H1 (cell line): ENCODE results near the gene MACF1. TPM values are rescaled to one million over a fixed set of nuclear protein-coding genes. Genes with fewer than 3 reads are reported as not detected.

ENCODE experiments used
- CTCF ChIA-PET: fragments of 300-600 bp; sonication (Branson Sonifier 250); formaldehyde crosslinking; loops from one replicate; lab custom pipeline; 2021; ENCODE audit not compliant: partially characterized antibody; lab: Charles Lee
- POLR2A ChIA-PET: fragments of 300-600 bp; sonication (Branson Sonifier 250); formaldehyde crosslinking; loops from one replicate; lab custom pipeline; 2021; ENCODE audit warnings: inconsistent platforms; ENCODE audit not compliant: partially characterized antibody; lab: Charles Lee
- DNase-seq, 2 experiments: peaks; one replicate each; pipeline versions ENCODE4 v3.0.0 to v3.0.0-alpha.2; 2010 to 2022; ENCODE audit warnings: low spot score in 2 of 2, low read depth in 1 of 2, mixed read lengths in 1 of 2
- FAIRE-seq: peaks from 2 replicates; lab custom pipeline; 2011; peaks lifted over from hg19 to GRCh38; lab: Jason Lieb, UNC
- H2AFZ ChIP-seq: 2 replicates; pipeline ENCODE4 v1.8.1; 2012; ENCODE audit warnings: low read length, inconsistent platforms
- H2AK5ac ChIP-seq: 2 replicates; pipeline ENCODE4 v1.6.1; 2013; ENCODE audit warnings: low read depth, low read length
- H2BK120ac ChIP-seq: replicated peaks from 2 replicates; pipeline ENCODE3; 2013; ENCODE audit warnings: low read depth, low read length, inconsistent platforms
- H2BK12ac ChIP-seq: 2 replicates; pipeline ENCODE4 v1.6.1; 2013; ENCODE audit warnings: low read depth, low read length
- H2BK15ac ChIP-seq: 2 replicates; pipeline ENCODE4 v1.6.1; 2013; ENCODE audit warnings: low read length
- H2BK20ac ChIP-seq: 2 replicates; pipeline ENCODE4 v1.6.1; 2013; ENCODE audit warnings: low read length
- H2BK5ac ChIP-seq: 2 replicates; pipeline ENCODE4 v1.6.1; 2013; ENCODE audit warnings: low read depth, low read length
- H3K14ac ChIP-seq: 2 replicates; pipeline ENCODE4 v1.6.1; 2013; ENCODE audit warnings: inconsistent platforms; ENCODE audit not compliant: insufficient read length
- H3K18ac ChIP-seq: 2 replicates; pipeline ENCODE4 v1.6.1; 2013; ENCODE audit warnings: low read length; ENCODE audit errors: extremely low read depth
- H3K23ac ChIP-seq: 2 replicates; pipeline ENCODE4 v1.6.1; 2013; ENCODE audit warnings: inconsistent platforms; ENCODE audit not compliant: insufficient read length
- H3K23me2 ChIP-seq: 2 replicates; pipeline ENCODE4 v1.6.1; 2013; ENCODE audit warnings: low read depth, low read length
- H3K27ac ChIP-seq: 2 replicates; pipeline ENCODE4 v1.6.1; 2011; ENCODE audit warnings: low read depth, low read length, inconsistent platforms
- H3K27me3 ChIP-seq, 4 experiments: replicated peaks in 1 of 4; 1 replicate in 1 of 4; 2 replicates in 3 of 4; pipeline versions ENCODE4 v1.6.1 to v1.8.1; 2011 to 2013; ENCODE audit warnings: low read length in 3 of 4, mild to moderate bottlenecking in 3 of 4, inconsistent platforms in 2 of 4, mixed read lengths in 2 of 4, moderate library complexity in 1 of 4; ENCODE audit not compliant: control insufficient read depth in 3 of 4, insufficient read depth in 3 of 4; ENCODE audit errors: extremely low read depth in 1 of 4
- H3K36me3 ChIP-seq, 4 experiments: 2 replicates each; pipeline versions ENCODE4 v1.6.1 to v1.8.1; 2011 to 2013; ENCODE audit warnings: mild to moderate bottlenecking in 4 of 4, low read length in 3 of 4, moderate library complexity in 2 of 4, control low read depth in 1 of 4, inconsistent platforms in 1 of 4; ENCODE audit not compliant: insufficient read depth in 4 of 4, control insufficient read depth in 2 of 4
- H3K4ac ChIP-seq: replicated peaks from 2 replicates; pipeline ENCODE3; 2013; ENCODE audit warnings: low read length, low read depth, mixed read lengths, inconsistent platforms; ENCODE audit not compliant: insufficient read length
- H3K4me1 ChIP-seq, 4 experiments: replicated peaks in 1 of 4; 1 replicate in 1 of 4; 2 replicates in 3 of 4; pipeline versions ENCODE4 v1.6.1 to v1.8.1; 2011 to 2013; ENCODE audit warnings: low read length in 3 of 4, inconsistent platforms in 2 of 4, mixed read lengths in 1 of 4; ENCODE audit not compliant: insufficient read depth in 4 of 4, control insufficient read depth in 3 of 4
- H3K4me2 ChIP-seq, 2 experiments: 2 replicates each; pipeline versions ENCODE4 v1.6.1 to v1.8.1; 2011 to 2013; ENCODE audit warnings: low read depth in 2 of 2, low read length in 2 of 2, control low read depth in 1 of 2, inconsistent platforms in 1 of 2, mild to moderate bottlenecking in 1 of 2; ENCODE audit not compliant: insufficient read depth in 1 of 2
- H3K4me3 ChIP-seq, 4 experiments: fragments of 200-600, 300-600 bp in 1 of 4; sonication (generic), shearing (Covaris generic), sonication (Bioruptor Twin) in 1 of 4; 2 replicates each; pipeline versions ENCODE4 v1.5.1 to v1.8.1; 2011 to 2016; ENCODE audit warnings: low read length in 4 of 4, low read depth in 3 of 4, control low read depth in 2 of 4, inconsistent platforms in 2 of 4, mild to moderate bottlenecking in 2 of 4, mixed read lengths in 1 of 4, moderate library complexity in 1 of 4; ENCODE audit not compliant: insufficient read depth in 2 of 4; ENCODE audit errors: extremely low read depth in 1 of 4
- H3K56ac ChIP-seq: replicated peaks from 2 replicates; pipeline ENCODE3; 2013; ENCODE audit warnings: low read depth, mild to moderate bottlenecking, mixed read lengths, low read length, inconsistent platforms; ENCODE audit not compliant: insufficient read length
- H3K79me1 ChIP-seq: 2 replicates; pipeline ENCODE4 v1.6.1; 2013; ENCODE audit warnings: low read depth, low read length, control low read depth
- H3K79me2 ChIP-seq, 2 experiments: 2 replicates each; pipeline versions ENCODE4 v1.6.1 to v1.8.1; 2012 to 2013; ENCODE audit warnings: low read length in 2 of 2, mild to moderate bottlenecking in 2 of 2, inconsistent platforms in 1 of 2; ENCODE audit not compliant: insufficient read depth in 2 of 2, control insufficient read depth in 1 of 2
- H3K9ac ChIP-seq, 4 experiments: replicated peaks in 1 of 4; 1 replicate in 1 of 4; 2 replicates in 3 of 4; pipeline versions ENCODE4 v1.6.1 to v1.8.1; 2011 to 2013; ENCODE audit warnings: low read depth in 3 of 4, low read length in 3 of 4, control low read depth in 2 of 4, mild to moderate bottlenecking in 2 of 4, moderate library complexity in 2 of 4, inconsistent platforms in 1 of 4; ENCODE audit errors: extremely low read depth in 1 of 4
- H3K9me3 ChIP-seq, 2 experiments: 2 replicates each; pipeline versions ENCODE4 v1.6.1 to v1.8.1; 2012 to 2013; ENCODE audit warnings: mild to moderate bottlenecking in 2 of 2, moderate library complexity in 2 of 2, control low read depth in 1 of 2, inconsistent platforms in 1 of 2, low read depth in 1 of 2, low read length in 1 of 2, mixed read lengths in 1 of 2; ENCODE audit not compliant: insufficient read depth in 2 of 2
- H4K20me1 ChIP-seq, 2 experiments: replicated peaks in 1 of 2; 2 replicates each; pipeline versions ENCODE3 to v1.8.1; 2011 to 2013; ENCODE audit warnings: inconsistent platforms in 2 of 2, low read length in 2 of 2, mild to moderate bottlenecking in 1 of 2; ENCODE audit not compliant: insufficient read depth in 2 of 2, control insufficient read depth in 1 of 2
- H4K5ac ChIP-seq: 2 replicates; pipeline ENCODE4 v1.6.1; 2013; ENCODE audit warnings: low read length, low read depth, mixed read lengths, inconsistent platforms; ENCODE audit not compliant: insufficient read length
- H4K8ac ChIP-seq: 2 replicates; pipeline ENCODE4 v1.8.0; 2013; ENCODE audit warnings: mild to moderate bottlenecking, moderate library complexity, low read length, inconsistent platforms; ENCODE audit not compliant: insufficient read depth; ENCODE audit errors: extremely low read depth
- H4K91ac ChIP-seq: replicated peaks from 2 replicates; pipeline ENCODE3; 2013; ENCODE audit warnings: low read length, mixed read lengths, inconsistent platforms; ENCODE audit not compliant: insufficient read length
- ASH2L ChIP-seq: fragments of 200-600, 300-600 bp; sonication (generic); IDR thresholded peaks from one replicate; pipeline ENCODE4 v1.7.1; 2017; ENCODE audit warnings: low read length
- CBX8 ChIP-seq: fragments of 300-800, 300-1000 bp; sonication (generic); IDR thresholded peaks from 2 replicates; pipeline ENCODE4 v1.7.1; 2016; ENCODE audit warnings: low read depth, low read length, borderline replicate concordance
- CHD1 ChIP-seq: IDR thresholded peaks from 2 replicates; pipeline ENCODE4 v1.6.1; 2012; ENCODE audit warnings: low read depth, low read length, improper control_type of control experiment
- CHD2 ChIP-seq: IDR thresholded peaks from 2 replicates; pipeline ENCODE4 v1.6.1; 2012; ENCODE audit warnings: low read length, improper control_type of control experiment
- CTBP2 ChIP-seq: IDR thresholded peaks from 2 replicates; pipeline ENCODE4 v1.7.0; 2011; ENCODE audit warnings: borderline replicate concordance, mild to moderate bottlenecking, moderate library complexity, mixed read lengths, low read length; ENCODE audit not compliant: insufficient read depth, insufficient read length
- GABPA ChIP-seq: IDR thresholded peaks from 2 replicates; pipeline ENCODE4 v1.6.1; 2011; ENCODE audit warnings: mild to moderate bottlenecking, low read length, moderate library complexity, borderline replicate concordance; ENCODE audit not compliant: insufficient read depth
- GTF2F1 ChIP-seq: IDR thresholded peaks from 2 replicates; pipeline ENCODE4 v1.6.1; 2012; ENCODE audit warnings: low read depth, low read length, improper control_type of control experiment, borderline replicate concordance
- HDAC2 ChIP-seq, 2 experiments: fragments of 300-600 bp in 1 of 2; sonication (generic) in 1 of 2; IDR thresholded peaks; 2 replicates each; pipeline ENCODE4 v1.6.1; 2011 to 2012; ENCODE audit warnings: low read depth in 2 of 2, low read length in 2 of 2, mild to moderate bottlenecking in 2 of 2, moderate library complexity in 2 of 2, borderline replicate concordance in 1 of 2, inconsistent platforms in 1 of 2
- HDAC6 ChIP-seq: IDR thresholded peaks from one replicate; pipeline ENCODE4 v1.7.1; 2012; ENCODE audit warnings: low read depth, mild to moderate bottlenecking, inconsistent platforms, low read length, moderate library complexity
- TCF12 ChIP-seq: IDR thresholded peaks from 2 replicates; pipeline ENCODE4 v1.6.1; 2011; ENCODE audit warnings: low read depth, mild to moderate bottlenecking, low read length
- TEAD4 ChIP-seq: IDR thresholded peaks from 2 replicates; pipeline ENCODE4 v1.6.1; 2012; ENCODE audit warnings: low read depth, low read length, inconsistent platforms, mixed read lengths
- WGBS, 2 experiments: shearing (Covaris generic) in 1 of 2; methylation state at CpG; one replicate each; pipeline versions ENCODE4 v1.1.6 to v1.1.7; 2013 to 2015; ENCODE audit warnings: low lambda C conversion rate in 2 of 2, mixed read lengths in 2 of 2, inconsistent platforms in 1 of 2, low coverage in 1 of 2, missing lambda C conversion rate in 1 of 2; ENCODE audit not compliant: insufficient replicate concordance in 2 of 2, insufficient coverage in 1 of 2, insufficient read length in 1 of 2; ENCODE audit errors: extremely low coverage in 1 of 2, missing lambda C conversion rate in 1 of 2; 5-methylcytosine and 5-hydroxymethylcytosine counted together
- polyA plus RNA-seq, 7 experiments: library from polyadenylated mRNA; depleted of rRNA in 3 of 7; stranded (reverse) in 5 of 7; unstranded in 2 of 7; fragments of >200 nt in 5 of 7; fragments of 200-250 nt in 2 of 7; gene quantifications; 1 replicate in 5 of 7; 2 replicates in 1 of 7; 4 replicates in 1 of 7; pipeline versions ENCODE4 v1.2.1 to v1.2.3, GENCODE V29; 2011 to 2013; ENCODE audit warnings: missing spikeins in 2 of 7, mixed read lengths in 2 of 7
- total RNA-seq: library from RNA; stranded (reverse); fragmentation: NEBNext Ultra II Directional; extraction: Animal tissue kit (Norgen Biotek cat#: 25700); gene quantifications from 2 replicates; pipeline ENCODE4 v1.2.1, GENCODE V29; 2021
- TF ChIP-seq, protein P1 (sequence below): IDR thresholded peaks from 2 replicates; pipeline ENCODE4 v1.6.1; 2012; ENCODE audit warnings: inconsistent platforms

MACF1 gene
- total and polyA plus RNA-seq, 2 of the 8 experiments (the other 6 are each of a cell fraction or from before 2014, with no cell fraction given), result 59.8 to 285 TPM

DNA sequence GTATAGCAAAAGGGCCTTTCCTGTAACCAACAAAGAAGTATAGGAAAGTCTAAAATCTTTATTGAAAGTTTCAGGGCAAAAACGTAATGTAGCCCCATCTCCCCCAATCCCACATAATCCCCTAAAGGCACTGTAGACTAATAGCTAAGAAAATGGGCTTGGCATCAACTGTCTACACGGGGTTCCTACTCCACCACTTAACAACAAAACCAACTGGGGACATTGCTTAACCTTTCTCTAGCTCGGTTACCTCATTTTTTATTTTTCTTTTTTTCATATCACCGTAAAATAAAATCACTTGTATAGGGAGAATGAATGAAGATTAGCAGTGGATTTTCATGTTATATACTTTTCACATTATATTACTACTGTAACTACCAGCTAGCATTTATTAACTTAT lies 12.3 kb downstream of the MACF1 start:
- 80% methylated on average over 4 of the region's 4 CpGs; no CpG with 5 or more reads in 1 of the 2 experiments for WGBS, 2 experiments
- no peak overlapping the region for H3K14ac ChIP-seq
- H3K56ac ChIP-seq, result no peak overlapping the region
- no peak overlapping the region for H2BK20ac ChIP-seq
- no peak overlapping the region for H2AK5ac ChIP-seq
- no peak overlapping the region for H2BK15ac ChIP-seq
- H3K23me2 ChIP-seq, result no peaks in the 10 kb centered on the region
- peaks cover 10 to 29% (median 18%) of the 10 kb centered on the region in 4 experiments for H3K4me1 ChIP-seq
- no peaks in the 10 kb centered on the region; a peak in 1 of 8 replicates for H3K36me3 ChIP-seq
- H3K4me2 ChIP-seq, result no peak overlapping the region
- no peak overlapping the region for H3K23ac ChIP-seq
- no peak overlapping the region for H3K9ac ChIP-seq
- H2BK12ac ChIP-seq, result no peak overlapping the region
- H3K27ac ChIP-seq, result no peak overlapping the region
- no peak overlapping the region for H2BK120ac ChIP-seq
- H4K91ac ChIP-seq, result no peak overlapping the region
- no peak overlapping the region for H3K4me3 ChIP-seq
- H2BK5ac ChIP-seq, result no peak overlapping the region
- no peaks in the 10 kb centered on the region for H3K27me3 ChIP-seq
- POLR2A ChIA-PET, result interaction anchor here (1.0 kb wide), 1 partner anchor 12 kb away, joined by 7 read pairs; the partner anchor contains the start of gene MACF1
- H3K4ac ChIP-seq, result no peak overlapping the region
- no peak overlapping the region for H4K8ac ChIP-seq
- no peak for TF ChIP-seq GABPA
- TF ChIP-seq, protein P1, sequence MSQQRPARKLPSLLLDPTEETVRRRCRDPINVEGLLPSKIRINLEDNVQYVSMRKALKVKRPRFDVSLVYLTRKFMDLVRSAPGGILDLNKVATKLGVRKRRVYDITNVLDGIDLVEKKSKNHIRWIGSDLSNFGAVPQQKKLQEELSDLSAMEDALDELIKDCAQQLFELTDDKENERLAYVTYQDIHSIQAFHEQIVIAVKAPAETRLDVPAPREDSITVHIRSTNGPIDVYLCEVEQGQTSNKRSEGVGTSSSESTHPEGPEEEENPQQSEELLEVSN, result no peak
- no peak for TF ChIP-seq ASH2L
- TF ChIP-seq HDAC2 (IDR thresholded peaks at IDR 0.05; ENCODE audit: borderline replicate concordance in 1 of 2, low read depth in 2 of 2, low read length in 2 of 2), result no peak
- no peak for TF ChIP-seq HDAC6
- no peak for TF ChIP-seq CHD1
- no peak for TF ChIP-seq CBX8
- no peak for TF ChIP-seq TEAD4
- TF ChIP-seq CTBP2, result no peak
- TF ChIP-seq CHD2, result no peak
- TF ChIP-seq TCF12, result no peak
- TF ChIP-seq GTF2F1, result no peak
- H4K20me1 ChIP-seq, result peaks cover 3 to 5% of the 10 kb centered on the region in 2 experiments
- DNase-seq (no peak), FAIRE-seq (no peak)
- H4K5ac ChIP-seq, result no peak overlapping the region
- peaks cover 0 to 62% of the 10 kb centered on the region in 2 experiments; a peak in 3 of 4 replicates for H3K79me2 ChIP-seq
- peaks cover 20% of the 10 kb centered on the region for H3K79me1 ChIP-seq
- no peaks in the 10 kb centered on the region for H3K9me3 ChIP-seq
- CTCF ChIA-PET, result interaction anchor here (0.9 to 8.7 kb wide), 2 partner anchors 25 to 114 kb away, joined by 4 to 72 read pairs; no protein-coding TSS in a partner anchor
- H3K18ac ChIP-seq, result no peak overlapping the region
- no peak overlapping the region for H2AFZ ChIP-seq
